HCT116 (cell line): Measurements from ENCODE around the gene USP48. TPM values are rescaled to one million over a fixed set of nuclear protein-coding genes. Genes with fewer than 3 reads are reported as not detected.

Source experiments
- ATAC-seq: fragments of 200-7000 bp; cut with Tn5 transposase; 2 replicates; pipeline ENCODE4 v1.9.1; 2020; ENCODE audit warnings: mild to moderate bottlenecking, moderate library complexity
- BruUV-seq: library from RNA; stranded (reverse); fragments of 400-500 nt; replicated peaks from 2 replicates; lab custom pipeline; 2021; lab: Mats Ljungman, UMichigan
- CTCF ChIA-PET: fragments of 300-600 bp; sonication (Branson Sonifier 250); formaldehyde crosslinking; loops from one replicate; lab custom pipeline; 2021; ENCODE audit warnings: antibody characterized with exemption; lab: Charles Lee
- POLR2A ChIA-PET: fragments of 300-600, 350-600 bp; sonication (Branson Sonifier 250); formaldehyde crosslinking; loops from one replicate; lab custom pipeline; 2021; ENCODE audit warnings: antibody characterized with exemption; lab: Charles Lee
- RAD21 ChIA-PET, 2 experiments: fragments of 300-600 bp; sonication (Branson Sonifier 250); formaldehyde crosslinking; loops; one replicate each; lab custom pipeline; 2023; ENCODE audit warnings: low total read pairs in 2 of 2; ENCODE audit not compliant: uncharacterized antibody in 2 of 2, unreplicated experiment in 2 of 2, low non-redundant PET in 1 of 2; lab: Charles Lee
- DNase-seq: peaks from one replicate; pipeline ENCODE4 v3.0.0-alpha.2; 2010; ENCODE audit warnings: low read depth, low spot score
- H2AFZ ChIP-seq: fragments of 200-600 bp; shearing (Covaris generic), sonication (generic); 2 replicates; pipeline ENCODE4 v1.6.1; 2017; ENCODE audit warnings: low read depth, mixed run types, mixed read lengths, antibody characterized with exemption, low read length; ENCODE audit not compliant: poor library complexity, severe bottlenecking
- H3K27ac ChIP-seq: 2 replicates; pipeline ENCODE4 v1.5.1; 2012; ENCODE audit warnings: low read depth, low read length
- H3K27me3 ChIP-seq: fragments of 200-600 bp; sonication (generic); 2 replicates; pipeline ENCODE4 v1.6.1; 2016; ENCODE audit warnings: mixed run types, low read length, mixed read lengths; ENCODE audit not compliant: insufficient read depth
- H3K36me3 ChIP-seq, 2 experiments: fragments of 200-500 bp in 1 of 2; fragments of 200-600 bp in 1 of 2; sonication (Bioruptor generic) in 1 of 2; sonication (generic) in 1 of 2; 2 replicates each; pipeline versions ENCODE4 v1.5.1 to v1.6.1; 2014 to 2016; ENCODE audit warnings: low read length in 2 of 2, inconsistent platforms in 1 of 2, mixed read lengths in 1 of 2, mixed run types in 1 of 2; ENCODE audit not compliant: insufficient read depth in 2 of 2, control insufficient read depth in 1 of 2
- H3K4me1 ChIP-seq, 2 experiments: fragments of 200-600 bp in 1 of 2; sonication (generic) in 1 of 2; 2 replicates each; pipeline versions ENCODE4 v1.5.1 to v1.6.1; 2012 to 2017; ENCODE audit warnings: low read length in 2 of 2, inconsistent platforms in 1 of 2, mild to moderate bottlenecking in 1 of 2, mixed read lengths in 1 of 2, mixed run types in 1 of 2, moderate library complexity in 1 of 2; ENCODE audit not compliant: insufficient read depth in 2 of 2, control insufficient read depth in 1 of 2
- H3K4me2 ChIP-seq: fragments of 200-600 bp; sonication (generic); 2 replicates; pipeline ENCODE4 v1.6.1; 2017; ENCODE audit warnings: mixed run types, low read length, mixed read lengths
- H3K4me3 ChIP-seq, 2 experiments: fragments of 200-600 bp in 1 of 2; sonication (generic) in 1 of 2; replicated peaks in 1 of 2; 2 replicates each; pipeline ENCODE4 v1.5.1; 2011 to 2016; ENCODE audit warnings: low read length in 2 of 2, control low read depth in 1 of 2, low read depth in 1 of 2, mild to moderate bottlenecking in 1 of 2, mixed read lengths in 1 of 2, mixed run types in 1 of 2
- H3K79me2 ChIP-seq: fragments of 200-600 bp; sonication (generic); 2 replicates; pipeline ENCODE4 v1.6.1; 2017; ENCODE audit warnings: mild to moderate bottlenecking, mixed run types, low read length, moderate library complexity, mixed read lengths; ENCODE audit not compliant: insufficient read depth
- H3K9ac ChIP-seq: fragments of 200-600 bp; sonication (generic); 2 replicates; pipeline ENCODE4 v1.6.1; 2016; ENCODE audit warnings: low read length, mixed read lengths
- H3K9me2 ChIP-seq: fragments of 200-600 bp; sonication (generic), shearing (Covaris generic); 2 replicates; pipeline ENCODE4 v1.6.1; 2017; ENCODE audit warnings: mixed run types, mild to moderate bottlenecking, moderate library complexity; ENCODE audit not compliant: insufficient read depth
- H3K9me3 ChIP-seq, 2 experiments: fragments of 200-500 bp in 1 of 2; fragments of 200-600 bp in 1 of 2; sonication (Bioruptor generic) in 1 of 2; sonication (generic) in 1 of 2; 2 replicates each; pipeline ENCODE4 v1.6.1; 2014 to 2017; ENCODE audit warnings: low read length in 2 of 2, mixed read lengths in 2 of 2, inconsistent platforms in 1 of 2, low read depth in 1 of 2, mild to moderate bottlenecking in 1 of 2, mixed run types in 1 of 2, moderate library complexity in 1 of 2; ENCODE audit not compliant: control insufficient read depth in 1 of 2, insufficient read depth in 1 of 2
- H4K20me1 ChIP-seq: fragments of 200-600 bp; sonication (generic), shearing (Covaris generic); 2 replicates; pipeline ENCODE4 v1.6.1; 2017; ENCODE audit warnings: mixed run types, mild to moderate bottlenecking, moderate library complexity; ENCODE audit not compliant: insufficient read depth
- CBX3 ChIP-seq: IDR thresholded peaks from 2 replicates; pipeline ENCODE4 v1.6.1; 2012; ENCODE audit warnings: low read depth
- FOSL1 ChIP-seq: IDR thresholded peaks from 2 replicates; pipeline ENCODE4 v1.6.1; 2012; ENCODE audit warnings: low read depth
- POLR2AphosphoS5 ChIP-seq: IDR thresholded peaks from 2 replicates; pipeline ENCODE4 v1.6.1; 2011; ENCODE audit warnings: mild to moderate bottlenecking, low read depth, low read length, moderate library complexity
- RAD21 ChIP-seq: IDR thresholded peaks from 2 replicates; pipeline ENCODE4 v1.6.1; 2012; ENCODE audit warnings: low read depth, mild to moderate bottlenecking
- REST ChIP-seq: IDR thresholded peaks from 2 replicates; pipeline ENCODE4 v1.6.1; 2012; ENCODE audit warnings: low read depth
- SIN3A ChIP-seq: IDR thresholded peaks from 2 replicates; pipeline ENCODE4 v1.6.1; 2012; ENCODE audit warnings: low read depth
- SRF ChIP-seq: IDR thresholded peaks from 2 replicates; pipeline ENCODE4 v1.6.1; 2012; ENCODE audit warnings: low read depth
- TCF7L2 ChIP-seq: IDR thresholded peaks from 2 replicates; pipeline ENCODE4 v1.7.0; 2011; ENCODE audit warnings: borderline replicate concordance, inconsistent platforms; ENCODE audit not compliant: insufficient read depth, insufficient read length; ENCODE audit errors: extremely low read depth
- YY1 ChIP-seq: IDR thresholded peaks from 2 replicates; pipeline ENCODE4 v1.6.1; 2011; ENCODE audit warnings: low read length, low read depth, moderate library complexity, mild to moderate bottlenecking; ENCODE audit not compliant: insufficient replicate concordance; ENCODE audit errors: extremely low read depth
- ZFX ChIP-seq: fragments of 450-650 bp; IDR thresholded peaks from 2 replicates; pipeline ENCODE4 v1.6.1; 2017
- intact Hi-C: fragments of 100-400 bp; cut with micrococcal nuclease; formaldehyde crosslinking; loops from 2 replicates; pipeline ENCODE4 v1.10.0; 2022
- total RNA-seq: library from RNA; stranded (reverse); gene quantifications from one replicate; pipeline ENCODE4 v1.2.1, GENCODE V29; 2021; ENCODE audit not compliant: unreplicated experiment
- TF ChIP-seq, protein P1 (sequence below): IDR thresholded peaks from 2 replicates; pipeline ENCODE4 v1.6.1; 2011; ENCODE audit warnings: mild to moderate bottlenecking, low read length, moderate library complexity; ENCODE audit not compliant: insufficient replicate concordance; ENCODE audit errors: extremely low read depth
- TF ChIP-seq, protein P2 (sequence below), 3 experiments: fragments of 200-600 bp in 1 of 3; sonication (generic) in 1 of 3; IDR thresholded peaks in 2 of 3; conservative IDR thresholded peaks in 1 of 3; 2 replicates each; pipeline ENCODE4 v1.5.1; 2012 to 2017; ENCODE audit warnings: low read depth in 2 of 3, low read length in 2 of 3, antibody characterized with exemption in 1 of 3, borderline replicate concordance in 1 of 3, control low read depth in 1 of 3, mild to moderate bottlenecking in 1 of 3, mixed read lengths in 1 of 3, mixed run types in 1 of 3, moderate library complexity in 1 of 3; ENCODE audit not compliant: insufficient read depth in 1 of 3
- TF ChIP-seq, protein P3 (sequence below): IDR thresholded peaks from 2 replicates; pipeline ENCODE4 v1.6.1; 2012

The USP48 gene
- total RNA-seq, 1 experiment from 2014 or later: 54.8 TPM

GRCh38 chr1:21721295-21721985 is 61.5 kb downstream of the USP48 start:
- Histone ChIP-seq H4K20me1 (no peaks in the 10 kb centered on the region; the same call in 1 of the 2 replicates), H3K9me3 (no peaks in the 10 kb centered on the region), H3K9me2 (no peaks in the 10 kb centered on the region), H2AFZ (no peak overlapping the region), H3K27me3 (no peaks in the 10 kb centered on the region), H3K4me3 (no peak overlapping the region), H3K4me2 (no peak overlapping the region), H3K36me3 (peaks cover 3 to 10% of the 10 kb centered on the region in 2 experiments; a peak in 3 of 4 replicates), H3K9ac (no peak overlapping the region), H3K4me1 (no peaks in the 10 kb centered on the region), H3K79me2 (no peaks in the 10 kb centered on the region), H3K27ac (no peak overlapping the region)
- ChIA-PET POLR2A (no interaction called here), RAD21 (no interaction called here), CTCF (no interaction called here)
- intact Hi-C loops: no loop called here
- BruUV-seq: no TSS peak
- TF ChIP-seq RAD21 (no peak), SIN3A (no peak), FOSL1 (no peak), ZFX (no peak), YY1 (no peak), TCF7L2 (no peak), CBX3 (no peak), REST (no peak), SRF (no peak), POLR2AphosphoS5 (no peak)
- TF ChIP-seq, protein P1, sequence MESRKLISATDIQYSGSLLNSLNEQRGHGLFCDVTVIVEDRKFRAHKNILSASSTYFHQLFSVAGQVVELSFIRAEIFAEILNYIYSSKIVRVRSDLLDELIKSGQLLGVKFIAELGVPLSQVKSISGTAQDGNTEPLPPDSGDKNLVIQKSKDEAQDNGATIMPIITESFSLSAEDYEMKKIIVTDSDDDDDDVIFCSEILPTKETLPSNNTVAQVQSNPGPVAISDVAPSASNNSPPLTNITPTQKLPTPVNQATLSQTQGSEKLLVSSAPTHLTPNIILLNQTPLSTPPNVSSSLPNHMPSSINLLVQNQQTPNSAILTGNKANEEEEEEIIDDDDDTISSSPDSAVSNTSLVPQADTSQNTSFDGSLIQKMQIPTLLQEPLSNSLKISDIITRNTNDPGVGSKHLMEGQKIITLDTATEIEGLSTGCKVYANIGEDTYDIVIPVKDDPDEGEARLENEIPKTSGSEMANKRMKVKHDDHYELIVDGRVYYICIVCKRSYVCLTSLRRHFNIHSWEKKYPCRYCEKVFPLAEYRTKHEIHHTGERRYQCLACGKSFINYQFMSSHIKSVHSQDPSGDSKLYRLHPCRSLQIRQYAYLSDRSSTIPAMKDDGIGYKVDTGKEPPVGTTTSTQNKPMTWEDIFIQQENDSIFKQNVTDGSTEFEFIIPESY: no peak
- TF ChIP-seq, protein P2, sequence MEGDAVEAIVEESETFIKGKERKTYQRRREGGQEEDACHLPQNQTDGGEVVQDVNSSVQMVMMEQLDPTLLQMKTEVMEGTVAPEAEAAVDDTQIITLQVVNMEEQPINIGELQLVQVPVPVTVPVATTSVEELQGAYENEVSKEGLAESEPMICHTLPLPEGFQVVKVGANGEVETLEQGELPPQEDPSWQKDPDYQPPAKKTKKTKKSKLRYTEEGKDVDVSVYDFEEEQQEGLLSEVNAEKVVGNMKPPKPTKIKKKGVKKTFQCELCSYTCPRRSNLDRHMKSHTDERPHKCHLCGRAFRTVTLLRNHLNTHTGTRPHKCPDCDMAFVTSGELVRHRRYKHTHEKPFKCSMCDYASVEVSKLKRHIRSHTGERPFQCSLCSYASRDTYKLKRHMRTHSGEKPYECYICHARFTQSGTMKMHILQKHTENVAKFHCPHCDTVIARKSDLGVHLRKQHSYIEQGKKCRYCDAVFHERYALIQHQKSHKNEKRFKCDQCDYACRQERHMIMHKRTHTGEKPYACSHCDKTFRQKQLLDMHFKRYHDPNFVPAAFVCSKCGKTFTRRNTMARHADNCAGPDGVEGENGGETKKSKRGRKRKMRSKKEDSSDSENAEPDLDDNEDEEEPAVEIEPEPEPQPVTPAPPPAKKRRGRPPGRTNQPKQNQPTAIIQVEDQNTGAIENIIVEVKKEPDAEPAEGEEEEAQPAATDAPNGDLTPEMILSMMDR (IDR thresholded peaks at IDR 0.05 in 2 of 3, conservative IDR thresholded peaks at IDR 0.05 in 1 of 3; ENCODE audit: borderline replicate concordance in 1 of 3, insufficient read depth in 1 of 3, low read depth in 2 of 3, low read length in 2 of 3): no peak
- TF ChIP-seq, protein P3, sequence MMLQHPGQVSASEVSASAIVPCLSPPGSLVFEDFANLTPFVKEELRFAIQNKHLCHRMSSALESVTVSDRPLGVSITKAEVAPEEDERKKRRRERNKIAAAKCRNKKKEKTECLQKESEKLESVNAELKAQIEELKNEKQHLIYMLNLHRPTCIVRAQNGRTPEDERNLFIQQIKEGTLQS: no peak
- ATAC-seq (no peak), DNase-seq (no peak)
